Cerebellar nuclear complex (tissue), 1 donor: ENCODE data around the gene ADAMTS7.
"Not testable (repeated sequence)": the region's sequence is repeated elsewhere in the genome, so short reads cannot be mapped to it uniquely, and the experiment has no call there.

Experiments used
- DNase-seq, 2 experiments: peaks; one replicate each; lab custom pipeline; 2025; lab: John Stamatoyannopoulos, UW

Gene ADAMTS7

GRCh38 chr15:78828920-78829319 is 17.7 kb upstream of the ADAMTS7 start:
- no peak for DNase-seq

- DNase-seq: no peak
Observed at GRCh38 chr15:78822514-78822913, 11.2 kb upstream of the ADAMTS7 start.

GRCh38 chr15:78811825-78812183 is 540 bp upstream of the ADAMTS7 start:
- DNase-seq: no peak

GRCh38 chr15:78810362-78811123 is 721 bp downstream of the ADAMTS7 start:
- no peak for DNase-seq

GRCh38 chr15:78810003-78810361 is 1.3 kb downstream of the ADAMTS7 start:
- no peak for DNase-seq

DNA sequence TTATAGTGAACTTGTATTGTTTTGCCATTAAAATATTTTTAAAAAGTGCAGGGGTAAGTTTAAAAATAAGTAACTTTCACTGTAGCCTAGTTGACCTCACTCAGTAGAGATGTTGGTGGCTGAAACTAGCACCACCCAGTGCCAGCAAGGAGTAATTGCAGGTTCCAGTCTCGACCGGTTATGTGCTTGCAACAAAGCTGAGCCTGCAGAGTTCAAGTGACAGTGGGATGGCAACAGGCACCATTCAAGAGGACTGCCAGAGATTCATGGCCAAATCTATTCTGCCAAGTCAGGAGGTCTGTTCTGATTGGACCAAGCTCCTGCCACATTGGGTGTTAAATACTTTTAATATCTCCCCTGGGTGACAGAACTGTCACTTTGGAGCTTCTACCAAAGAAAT is 2.7 kb downstream of the ADAMTS7 start:
- DNase-seq: no peak

- no peak for DNase-seq
Observed at GRCh38 chr15:78807359-78807758, 3.9 kb downstream of the ADAMTS7 start.

DNA sequence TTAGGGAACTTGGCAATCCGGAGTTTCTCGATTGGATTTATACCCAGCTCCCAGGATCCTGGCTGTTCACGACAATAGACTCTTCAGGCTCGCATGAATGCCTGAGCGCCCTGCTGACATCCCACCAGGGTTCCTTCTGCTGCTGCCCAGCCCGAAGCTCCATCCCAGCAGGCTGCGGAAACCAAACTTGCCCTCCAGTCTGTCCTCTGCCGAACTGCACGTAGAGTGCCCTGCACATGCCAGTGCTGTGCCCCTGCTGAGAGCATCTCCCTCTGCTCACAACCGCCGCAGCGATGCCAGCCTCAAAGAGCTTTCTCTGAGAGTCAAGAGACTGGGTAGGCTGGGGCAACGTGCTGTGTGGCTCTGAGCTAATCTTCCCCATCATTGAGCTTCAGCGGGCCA is 6.9 kb downstream of the ADAMTS7 start:
- no peak for DNase-seq

GRCh38 chr15:78800806-78801205 is 10.5 kb downstream of the ADAMTS7 start:
- DNase-seq: no peak

DNA sequence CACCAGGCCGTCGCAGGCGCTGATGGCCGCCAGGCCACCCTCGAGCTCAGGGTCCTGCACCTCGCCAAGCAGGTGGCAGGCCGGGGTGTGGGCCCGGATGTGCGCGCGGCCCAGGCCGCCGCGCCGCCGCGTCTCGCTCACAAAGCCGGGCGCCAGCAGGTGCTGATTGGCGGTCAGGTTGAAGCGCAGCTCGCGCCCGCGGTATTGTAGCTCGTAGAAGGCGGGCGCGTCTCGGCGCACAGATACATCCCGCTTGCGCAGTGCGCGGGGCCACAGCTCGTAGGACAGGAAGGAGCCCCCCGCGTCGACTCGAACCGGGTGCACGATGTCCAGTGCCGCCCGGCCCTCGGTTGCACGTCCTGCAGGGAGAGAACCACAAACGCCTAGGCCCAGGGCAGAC is 11.1 kb downstream of the ADAMTS7 start:
- DNase-seq: no peak

DNA sequence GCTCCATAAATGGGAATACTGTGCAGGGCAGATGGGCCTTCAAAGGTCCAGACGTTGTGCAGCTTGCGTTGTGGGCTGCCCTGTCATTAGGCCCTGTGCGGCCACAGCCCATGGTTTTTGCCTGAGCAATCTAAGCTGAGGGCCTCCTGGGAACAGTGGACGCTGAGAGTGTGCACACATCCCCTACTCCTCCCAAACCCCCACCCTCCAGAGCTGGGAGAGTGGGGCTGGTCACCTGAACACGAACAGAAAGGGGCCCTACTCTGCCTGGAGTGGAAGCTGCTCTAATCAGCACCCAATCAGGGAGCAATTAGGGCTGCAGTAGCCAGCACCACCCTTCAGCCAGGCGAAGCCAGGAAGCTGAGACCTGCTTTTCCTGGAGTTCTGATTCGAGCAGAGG is 12.2 kb downstream of the ADAMTS7 start:
- not testable (repeated sequence) for DNase-seq

DNA sequence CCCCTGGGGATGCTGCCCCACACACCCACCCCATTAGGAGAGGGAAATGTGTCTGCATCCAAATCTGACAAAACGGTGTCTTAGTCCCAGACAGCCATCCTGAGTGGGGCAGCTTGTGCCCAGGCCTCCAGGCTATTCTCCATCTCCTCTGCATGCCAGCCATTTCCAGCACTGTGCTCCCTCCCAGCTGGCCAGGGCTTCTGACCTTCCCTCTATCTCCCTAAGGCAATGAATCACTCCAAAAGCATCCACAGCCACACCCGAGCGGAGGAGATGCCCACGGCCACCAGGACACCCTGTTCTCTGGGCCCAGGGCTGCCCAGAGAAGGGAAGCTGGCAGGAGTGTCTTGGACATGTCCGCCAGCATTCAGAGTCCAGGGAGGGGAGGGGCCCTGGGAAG is 12.9 kb downstream of the ADAMTS7 start:
- DNase-seq: not testable (repeated sequence)

- no peak for DNase-seq
Observed at GRCh38 chr15:78797951-78798350, 13.3 kb downstream of the ADAMTS7 start.

- no peak for DNase-seq
Observed at GRCh38 chr15:78796510-78796909, 14.8 kb downstream of the ADAMTS7 start.

GRCh38 chr15:78795043-78795442 is 16.2 kb downstream of the ADAMTS7 start:
- no peak for DNase-seq

GRCh38 chr15:78794446-78794845 is 16.8 kb downstream of the ADAMTS7 start:
- DNase-seq: not testable (repeated sequence)

- DNase-seq: no peak
Observed at GRCh38 chr15:78791357-78791756, 19.9 kb downstream of the ADAMTS7 start.

DNA sequence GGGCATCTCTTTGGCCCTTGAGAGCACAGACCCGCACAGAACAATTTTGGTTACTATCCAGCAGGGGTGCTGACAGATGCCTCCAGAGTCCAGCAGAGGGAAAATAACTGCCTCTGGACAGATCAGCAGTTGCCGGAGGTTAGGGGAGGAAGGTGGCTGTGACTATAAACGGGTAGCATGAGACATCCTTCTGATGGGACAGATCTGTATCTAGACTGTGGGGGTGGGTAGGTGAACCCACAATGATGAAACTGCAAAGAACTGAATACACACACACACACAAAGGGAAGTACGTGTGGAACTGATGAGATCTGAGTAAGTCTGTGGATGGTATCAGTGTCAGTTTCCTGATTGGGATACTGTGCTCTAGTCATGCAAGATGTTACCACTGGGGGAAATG is 21.2 kb downstream of the ADAMTS7 start:
- no peak for DNase-seq

- DNase-seq: no peak
Observed at GRCh38 chr15:78789615-78790014, 21.6 kb downstream of the ADAMTS7 start.

DNA sequence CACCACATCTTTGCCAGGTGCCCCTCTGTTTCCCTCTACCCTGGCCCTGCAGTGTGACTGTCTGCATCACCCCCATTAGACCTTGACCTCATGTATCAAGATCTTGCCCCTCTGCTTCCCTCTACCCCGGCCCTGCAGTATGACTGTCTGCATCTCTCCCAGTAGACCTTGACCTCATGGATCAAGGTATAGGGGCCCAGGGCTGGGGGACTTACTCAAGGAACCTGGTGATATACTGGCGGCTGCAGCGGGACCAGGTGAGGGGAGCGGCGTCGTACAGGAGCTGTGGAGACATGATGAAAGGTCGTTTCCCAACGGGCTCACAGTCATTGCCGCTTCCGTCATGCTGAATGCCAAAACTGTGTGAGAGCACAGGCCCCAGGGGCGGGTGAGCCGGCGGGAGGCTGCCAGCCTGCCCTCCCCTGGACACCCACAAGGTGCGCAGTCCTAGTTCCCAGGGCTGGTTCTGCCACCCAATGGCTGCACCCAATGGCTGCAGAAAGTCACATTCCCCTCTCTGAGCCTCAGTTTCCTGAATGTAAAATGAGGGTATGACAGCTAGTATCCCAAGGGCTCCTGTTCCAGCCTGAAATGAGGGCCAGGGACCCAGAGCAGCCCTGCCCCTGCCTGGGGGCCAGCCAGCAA is 23.1 kb downstream of the ADAMTS7 start:
- DNase-seq: no peak

DNA sequence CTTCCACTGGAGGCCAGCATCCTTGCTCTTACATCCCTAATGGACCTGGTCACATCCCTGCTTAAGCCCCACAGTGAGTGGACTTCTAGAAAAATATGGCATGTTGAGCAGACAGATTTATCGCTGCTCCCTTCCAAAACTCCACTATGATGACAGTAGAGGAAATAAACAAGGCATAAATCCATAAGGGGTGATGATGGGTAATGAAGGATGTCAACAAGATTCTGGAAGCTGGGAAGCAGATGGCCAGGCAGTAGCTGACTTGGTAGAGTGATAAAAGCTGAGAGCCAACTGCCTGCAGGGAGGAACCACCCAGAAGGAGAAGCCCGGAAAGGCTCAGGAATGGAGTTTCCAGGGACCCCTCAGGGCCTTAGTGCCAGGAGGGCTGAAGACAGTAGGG is 28.9 kb downstream of the ADAMTS7 start:
- not testable (repeated sequence) for DNase-seq

GRCh38 chr15:78781381-78781780 is 29.9 kb downstream of the ADAMTS7 start:
- not testable (repeated sequence) for DNase-seq

DNA sequence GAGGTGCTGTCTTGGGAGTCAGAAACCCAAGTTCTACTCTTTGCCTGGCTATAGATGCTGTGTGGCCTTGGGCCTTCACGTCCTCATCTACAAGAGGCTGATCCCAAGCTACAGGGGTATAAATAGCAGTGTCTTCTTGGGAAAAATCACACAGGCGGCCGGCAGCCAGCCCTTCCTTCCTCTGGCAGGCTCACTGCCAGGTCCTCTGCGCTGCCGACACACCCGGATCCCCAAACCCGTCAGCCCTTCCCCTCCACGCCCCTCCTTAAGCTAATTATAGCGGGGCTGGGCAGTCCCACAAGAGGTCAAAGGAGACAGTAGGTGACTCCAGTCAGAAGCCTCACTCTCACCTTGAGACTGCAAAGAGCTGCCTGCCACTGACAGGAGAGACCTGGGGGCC is 31.3 kb downstream of the ADAMTS7 start:
- not testable (repeated sequence) for DNase-seq
